GM13976 (cell line): ENCODE measurements around the gene PLN.
A peak's percentile ranks its signal among the peaks of the same experiment; 100 is the strongest.

Source experiments
- DNase-seq: peaks from one replicate; pipeline ENCODE4 v3.0.0; 2012; ENCODE audit warnings: low spot score
- CTCF ChIP-seq: IDR thresholded peaks from 2 replicates; pipeline ENCODE4 v1.5.1; 2012; ENCODE audit warnings: borderline replicate concordance, mild to moderate bottlenecking; ENCODE audit not compliant: insufficient read depth; ENCODE audit errors: extremely low read depth, missing control alignments, control extremely low read depth
- in situ Hi-C: fragments of 300-500 bp; cut with MboI; formaldehyde crosslinking; loops from one replicate; pipeline ENCODE4 v1.12.0; 2022; ENCODE audit warnings: low sequenced_read_pairs, mixed read lengths, inconsistent platforms; ENCODE audit not compliant: unreplicated experiment

The PLN gene

DNA sequence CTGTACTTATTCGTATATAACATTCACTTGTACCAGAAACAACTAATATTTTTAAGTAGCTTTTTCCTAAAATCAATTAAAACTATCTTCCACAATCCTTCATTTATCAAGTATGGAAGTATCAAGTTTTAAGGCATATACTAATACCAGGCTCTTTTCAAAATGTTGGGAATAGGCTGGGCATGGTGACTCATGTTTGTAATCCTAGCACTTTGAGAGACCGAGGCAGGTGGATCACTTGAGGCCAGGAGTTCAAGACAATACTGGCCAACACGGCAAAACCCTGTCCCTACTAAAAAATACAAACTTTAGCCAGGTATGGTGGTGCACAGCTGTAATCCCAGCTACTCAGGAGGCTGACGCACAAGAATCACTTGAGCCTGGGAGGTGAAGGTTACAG lies 25.7 kb upstream of the PLN start:
- no peak for DNase-seq
- TF ChIP-seq CTCF = no peak
- in situ Hi-C loops = loop anchor here (25.0 kb wide), 1 partner anchor 235 kb away; no protein-coding TSS in a partner anchor

GRCh38 chr6:118523216-118523615 lies 24.9 kb upstream of the PLN start:
- in situ Hi-C loops = loop anchor here (25.0 kb wide), 1 partner anchor 236 kb away; no protein-coding TSS in a partner anchor
- peak; percentile 18 for DNase-seq
- TF ChIP-seq CTCF = no peak

DNA sequence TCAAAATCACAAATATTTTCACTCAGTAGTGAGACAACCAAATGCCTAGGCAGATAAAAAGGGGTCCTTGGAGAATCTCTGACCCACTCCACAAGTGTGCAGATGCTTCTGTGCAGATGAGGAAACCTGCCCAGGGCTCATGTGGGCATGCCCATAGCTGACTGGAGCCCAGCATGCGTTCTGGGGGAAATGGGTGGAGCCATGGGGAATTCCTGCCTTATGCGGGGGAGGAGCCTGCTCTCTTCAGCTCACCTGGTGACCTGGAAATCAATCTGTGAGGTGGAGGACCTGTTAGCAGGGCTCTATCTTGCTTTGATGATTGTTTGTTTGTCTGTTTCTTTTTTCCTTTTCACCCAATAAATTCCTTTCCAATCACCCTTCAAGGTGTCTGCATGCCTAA lies 23.4 kb upstream of the PLN start:
- no peak for TF ChIP-seq CTCF
- no peak for DNase-seq
- in situ Hi-C loops = loop anchor here (25.0 kb wide), 1 partner anchor 237 kb away; no protein-coding TSS in a partner anchor

GRCh38 chr6:118525913-118526780 lies 21.9 kb upstream of the PLN start:
- no peak for TF ChIP-seq CTCF
- in situ Hi-C loops = no loop called here
- DNase-seq = no peak

DNA sequence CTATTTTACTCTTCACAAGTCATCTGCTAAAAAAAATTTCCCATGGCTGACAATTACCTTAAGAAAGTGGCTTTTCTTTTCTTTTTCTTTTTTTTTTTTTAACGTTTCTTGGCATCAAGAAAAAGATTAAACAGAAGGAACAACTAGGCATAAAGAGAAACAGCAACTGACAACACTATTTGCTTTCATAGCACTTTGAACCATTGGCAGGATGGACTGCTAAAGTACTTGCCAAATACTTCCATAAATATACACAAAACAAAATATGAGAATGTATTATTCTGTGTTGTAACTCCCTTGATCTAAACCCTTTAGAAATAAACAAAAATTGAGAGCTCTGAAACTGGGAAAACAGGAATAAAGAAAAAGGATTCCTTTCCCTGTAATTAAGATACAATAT lies 20.0 kb upstream of the PLN start:
- TF ChIP-seq CTCF = no peak
- no peak for DNase-seq
- in situ Hi-C loops = no loop called here

DNA sequence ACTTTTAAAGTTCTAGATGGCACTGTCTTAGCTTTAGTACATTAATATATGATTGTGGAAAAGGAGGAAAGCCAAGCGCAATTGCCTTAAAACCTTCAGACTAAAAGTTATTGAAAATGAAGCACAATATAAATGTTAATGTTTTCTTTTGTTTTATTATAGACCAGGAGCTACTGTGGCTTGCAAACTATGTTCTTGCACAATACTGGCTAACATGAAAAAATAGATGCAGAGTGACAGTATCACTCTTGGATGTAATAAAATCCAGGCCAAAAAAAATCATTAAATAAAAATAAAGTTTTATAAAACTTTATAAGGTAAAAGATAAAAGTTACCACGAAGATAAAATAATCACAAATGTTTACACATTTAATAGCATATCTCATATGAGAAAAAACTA lies 18.3 kb upstream of the PLN start:
- no peak for DNase-seq
- TF ChIP-seq CTCF = no peak
- in situ Hi-C loops = no loop called here
